ENCODE measurements around the gene PON2. TPM values are rescaled to one million over a fixed set of nuclear protein-coding genes. Genes with fewer than 3 reads are reported as not detected.

PON2 gene
- total and polyA plus RNA-seq, 2 of the 13 experiments (the other 11 are each of a cell fraction or from before 2014, with no cell fraction given) = 202 to 217 TPM

GRCh38 chr7:95396136-95397032 lies 38.4 kb downstream of the PON2 start, which contains the start of gene PON3 (continued):
- peak; percentile 56; the same call in 1 of the 2 replicates for TF ChIP-seq ATF2 (CRISPR knock-in tag; IDR thresholded peaks at IDR 0.05)
- TF ChIP-seq GZF1 (CRISPR knock-in tag; IDR thresholded peaks at IDR 0.05) = no peak
- TF ChIP-seq ETV5 (CRISPR knock-in tag; IDR thresholded peaks at IDR 0.05; ENCODE audit: borderline replicate concordance) = peak; percentile 21; the same call in 1 of the 2 replicates
- no peak for TF ChIP-seq NCOA5 (CRISPR knock-in tag; IDR thresholded peaks at IDR 0.05)
- no peak for TF ChIP-seq ZNF850 (CRISPR knock-in tag; conservative IDR thresholded peaks at IDR 0.05)
- no peak for TF ChIP-seq E2F1 (CRISPR knock-in tag; IDR thresholded peaks at IDR 0.05)
- peak; percentile 85 for TF ChIP-seq RBFOX2 (IDR thresholded peaks at IDR 0.05; ENCODE audit: low read depth, low read length)
- TF ChIP-seq ZNF230 (CRISPR knock-in tag; IDR thresholded peaks at IDR 0.05) = peak; percentile 91
- 0 out of 2 replicates have a peak, but pooled peaks have one; percentile 77 for TF ChIP-seq ZNF264 (CRISPR knock-in tag; IDR thresholded peaks at IDR 0.05)
- no peak for TF ChIP-seq ELF4 (CRISPR knock-in tag; IDR thresholded peaks at IDR 0.05; ENCODE audit: borderline replicate concordance)
- no peak for TF ChIP-seq NONO (IDR thresholded peaks at IDR 0.05)
- peak; percentile 13; the same call in 1 of the 2 replicates for TF ChIP-seq NONO (CRISPR knock-in tag; conservative IDR thresholded peaks at IDR 0.05)
- no peak for TF ChIP-seq CREB1 (IDR thresholded peaks at IDR 0.05)
- no peak for TF ChIP-seq CREB1 (CRISPR knock-in tag; IDR thresholded peaks at IDR 0.05)
- TF ChIP-seq FOXK1 (CRISPR knock-in tag; IDR thresholded peaks at IDR 0.05; ENCODE audit: borderline replicate concordance, low read depth) = no peak
- TF ChIP-seq JUND (CRISPR knock-in tag; IDR thresholded peaks at IDR 0.05) = peak; percentile 24; the same call in 1 of the 2 replicates
- TF ChIP-seq ZNF547 (CRISPR knock-in tag; IDR thresholded peaks at IDR 0.05) = 0 out of 2 replicates have a peak, but pooled peaks have one; percentile 53
- TF ChIP-seq ATF5 (CRISPR knock-in tag; IDR thresholded peaks at IDR 0.05; ENCODE audit: low read depth) = no peak
- no peak; the same call in 1 of the 2 replicates for TF ChIP-seq ZNF660 (CRISPR knock-in tag; IDR thresholded peaks at IDR 0.05; ENCODE audit: borderline replicate concordance, low read depth)
- no peak for TF ChIP-seq ZNF276 (CRISPR knock-in tag; IDR thresholded peaks at IDR 0.05; ENCODE audit: low read depth)
- TF ChIP-seq MTF2 (CRISPR knock-in tag; IDR thresholded peaks at IDR 0.05; ENCODE audit: borderline replicate concordance) = no peak
- no peak for TF ChIP-seq NRL (CRISPR knock-in tag; IDR thresholded peaks at IDR 0.05; ENCODE audit: borderline replicate concordance)
- TF ChIP-seq ZNF83 (CRISPR knock-in tag; IDR thresholded peaks at IDR 0.05; ENCODE audit: borderline replicate concordance) = no peak

Data from HepG2 (cell line).